Epidermal melanocyte (primary cell): ENCODE measurements around the gene NKX2-4.
"Not testable (repeated sequence)": the region's sequence is repeated elsewhere in the genome, so short reads cannot be mapped to it uniquely, and the experiment has no call there.

ENCODE experiments used
- DNase-seq: peaks from one replicate; pipeline ENCODE4 v3.0.0; 2011; ENCODE audit warnings: low spot score; ENCODE audit not compliant: insufficient read length

Gene NKX2-4

GRCh38 chr20:21394551-21394950 is 2.8 kb downstream of the NKX2-4 start:
- no peak for DNase-seq

GRCh38 chr20:21393816-21394519 is 3.4 kb downstream of the NKX2-4 start:
- no peak for DNase-seq

GRCh38 chr20:21393166-21393565 is 4.2 kb downstream of the NKX2-4 start:
- DNase-seq, result no peak

- DNase-seq, result no peak
Measured at GRCh38 chr20:21391972-21392352, 5.4 kb downstream of the NKX2-4 start.

- DNase-seq, result no peak
Measured at GRCh38 chr20:21391185-21391971, 5.9 kb downstream of the NKX2-4 start.

- no peak for DNase-seq
Measured at GRCh38 chr20:21390768-21391167, 6.6 kb downstream of the NKX2-4 start.

GRCh38 chr20:21389368-21389767 is 8.0 kb downstream of the NKX2-4 start:
- DNase-seq, result no peak

GRCh38 chr20:21388566-21388965 is 8.8 kb downstream of the NKX2-4 start:
- DNase-seq, result no peak

GRCh38 chr20:21387528-21387927 is 9.8 kb downstream of the NKX2-4 start:
- DNase-seq, result no peak

- DNase-seq, result no peak
Measured at GRCh38 chr20:21386111-21386510, 11.2 kb downstream of the NKX2-4 start.

GRCh38 chr20:21384308-21384892 is 12.9 kb downstream of the NKX2-4 start:
- no peak for DNase-seq

- no peak for DNase-seq
Measured at GRCh38 chr20:21381619-21382018, 15.7 kb downstream of the NKX2-4 start.

- no peak for DNase-seq
Measured at GRCh38 chr20:21380711-21381110, 16.6 kb downstream of the NKX2-4 start.

GRCh38 chr20:21378259-21378658 is 19.1 kb downstream of the NKX2-4 start:
- DNase-seq, result no peak

- no peak for DNase-seq
Measured at GRCh38 chr20:21377701-21378100, 19.6 kb downstream of the NKX2-4 start.

GRCh38 chr20:21376626-21377025 is 20.7 kb downstream of the NKX2-4 start:
- no peak for DNase-seq

GRCh38 chr20:21373436-21373835 is 23.9 kb downstream of the NKX2-4 start:
- DNase-seq, result no peak

- no peak for DNase-seq
Measured at GRCh38 chr20:21372016-21372415, 25.3 kb downstream of the NKX2-4 start.

- DNase-seq, result no peak
Measured at GRCh38 chr20:21371193-21371592, 26.1 kb downstream of the NKX2-4 start.

- DNase-seq, result no peak
Measured at GRCh38 chr20:21368791-21369190, 28.5 kb downstream of the NKX2-4 start.

GRCh38 chr20:21366273-21366672 is 31.1 kb downstream of the NKX2-4 start:
- not testable (repeated sequence) for DNase-seq

GRCh38 chr20:21365771-21366170 is 31.6 kb downstream of the NKX2-4 start:
- DNase-seq, result no peak

- DNase-seq, result no peak
Measured at GRCh38 chr20:21364413-21364812, 32.9 kb downstream of the NKX2-4 start.
